ENCODE results near the gene CERS6.
"Not testable (repeated sequence)": the region's sequence is repeated elsewhere in the genome, so short reads cannot be mapped to it uniquely, and the experiment has no call there.

Gene CERS6

GRCh38 chr2:168455645-168456520 is at the start of gene CERS6:
Gene CERS6, plus strand, starts transcription at chr2:168456272. Its CDS starts 177 bp downstream, at chr2:168456449.
- DNase-seq: peak; percentile 73

GRCh38 chr2:168412301-168412700 is 43.8 kb upstream of the CERS6 start:
- DNase-seq: not testable (repeated sequence)

- not testable (repeated sequence) for DNase-seq
These were observed 43.0 kb upstream of the CERS6 start for GRCh38 chr2:168413101-168413500.

- DNase-seq: no peak
These were observed 39.5 kb upstream of the CERS6 start for GRCh38 chr2:168416555-168416954.

GRCh38 chr2:168422584-168422983 is 33.5 kb upstream of the CERS6 start:
- DNase-seq: no peak

- no peak for DNase-seq
These were observed 31.7 kb upstream of the CERS6 start for GRCh38 chr2:168424112-168424951.

- DNase-seq: no peak
These were observed 31.1 kb upstream of the CERS6 start for GRCh38 chr2:168424971-168425370.

- DNase-seq: no peak
These were observed 29.2 kb upstream of the CERS6 start for GRCh38 chr2:168426861-168427260.

GRCh38 chr2:168427451-168427850 is 28.6 kb upstream of the CERS6 start:
- no peak for DNase-seq

GRCh38 chr2:168428431-168428830 is 27.6 kb upstream of the CERS6 start:
- DNase-seq: no peak

GRCh38 chr2:168429988-168430387 is 26.1 kb upstream of the CERS6 start:
- no peak for DNase-seq

- DNase-seq: no peak
These were observed 25.6 kb upstream of the CERS6 start for GRCh38 chr2:168430431-168430830.

- no peak for DNase-seq
These were observed 24.6 kb upstream of the CERS6 start for GRCh38 chr2:168431301-168432024.

GRCh38 chr2:168432100-168432499 is 24.0 kb upstream of the CERS6 start:
- DNase-seq: no peak

- DNase-seq: no peak
These were observed 23.4 kb upstream of the CERS6 start for GRCh38 chr2:168432565-168433186.

GRCh38 chr2:168433527-168433926 is 22.5 kb upstream of the CERS6 start:
- DNase-seq: no peak

GRCh38 chr2:168434146-168434545 is 21.9 kb upstream of the CERS6 start:
- no peak for DNase-seq

- no peak for DNase-seq
These were observed 19.2 kb upstream of the CERS6 start for GRCh38 chr2:168436840-168437239.

GRCh38 chr2:168438553-168438952 is 17.5 kb upstream of the CERS6 start:
- DNase-seq: no peak

- DNase-seq: no peak
These were observed 16.5 kb upstream of the CERS6 start for GRCh38 chr2:168439536-168439935.

- no peak for DNase-seq
These were observed 14.7 kb upstream of the CERS6 start for GRCh38 chr2:168441214-168441872.

- DNase-seq: no peak
These were observed 12.3 kb upstream of the CERS6 start for GRCh38 chr2:168443818-168444217.

Data from DMS 273 treated with DMSO at 0.1 percent for 48 hours (cell line).